ENCODE measurements around the gene STRN.
A peak's percentile ranks its signal among the peaks of the same experiment; 100 is the strongest.
"Not testable (repeated sequence)": the region's sequence is repeated elsewhere in the genome, so short reads cannot be mapped to it uniquely, and the experiment has no call there.

Gene STRN

DNA sequence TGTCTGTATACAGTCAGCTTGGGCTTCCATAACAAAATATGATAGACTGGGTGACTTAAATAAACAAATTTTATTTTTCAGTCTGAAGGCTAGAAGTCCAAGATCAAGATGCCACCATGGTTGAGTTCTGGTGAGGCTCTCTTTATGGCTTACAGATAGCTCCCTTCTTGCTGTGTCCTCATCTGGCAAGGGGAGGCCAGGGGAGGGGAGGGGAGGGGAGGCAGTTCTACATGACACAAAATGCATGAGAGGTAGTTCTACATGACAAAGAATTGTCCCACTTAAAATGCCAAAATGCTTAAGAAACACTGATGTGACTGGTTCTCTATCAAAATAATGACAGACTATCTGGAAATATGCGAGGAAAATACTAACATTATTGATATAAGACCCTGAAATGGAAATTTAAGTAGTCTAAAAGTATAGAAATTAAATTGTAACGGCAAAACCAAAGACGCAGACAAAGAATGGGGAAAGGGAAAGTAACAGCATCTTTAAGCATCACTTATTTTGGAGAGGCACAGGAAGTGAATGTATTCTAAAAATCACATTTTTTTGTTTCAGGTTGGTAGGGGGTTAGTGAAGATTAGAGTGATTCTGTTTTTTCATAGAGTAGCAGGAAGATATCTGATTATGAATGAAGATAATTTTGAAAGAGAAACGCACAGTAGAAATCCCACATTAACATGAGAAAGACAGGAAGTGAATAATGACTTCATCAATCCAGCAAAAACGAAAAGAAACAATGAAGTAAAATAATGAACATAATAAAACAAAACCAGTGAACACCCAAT lies 131.4 kb downstream of the STRN start:
- no peak for DNase-seq (ENCODE audit: low spot score)

DNA sequence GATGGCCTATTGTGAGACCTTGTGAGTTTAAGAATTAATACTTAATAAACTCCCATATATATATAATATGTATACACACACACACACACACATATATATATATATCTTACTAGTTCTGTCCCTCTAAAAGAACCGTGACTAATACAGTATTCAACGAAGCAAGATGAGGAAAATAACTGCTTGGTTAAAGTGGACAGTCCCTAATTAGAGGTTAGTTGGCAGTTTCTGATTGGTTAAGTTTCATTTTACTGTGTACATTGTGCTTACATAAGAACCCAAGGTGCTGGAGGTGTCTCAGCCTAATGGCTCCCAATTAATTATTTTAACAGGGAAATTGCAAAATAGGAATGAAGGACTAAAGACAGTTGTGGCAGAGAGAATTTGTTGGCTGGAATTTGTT lies 132.1 kb downstream of the STRN start:
- DNase-seq (ENCODE audit: low spot score) = no peak

DNA sequence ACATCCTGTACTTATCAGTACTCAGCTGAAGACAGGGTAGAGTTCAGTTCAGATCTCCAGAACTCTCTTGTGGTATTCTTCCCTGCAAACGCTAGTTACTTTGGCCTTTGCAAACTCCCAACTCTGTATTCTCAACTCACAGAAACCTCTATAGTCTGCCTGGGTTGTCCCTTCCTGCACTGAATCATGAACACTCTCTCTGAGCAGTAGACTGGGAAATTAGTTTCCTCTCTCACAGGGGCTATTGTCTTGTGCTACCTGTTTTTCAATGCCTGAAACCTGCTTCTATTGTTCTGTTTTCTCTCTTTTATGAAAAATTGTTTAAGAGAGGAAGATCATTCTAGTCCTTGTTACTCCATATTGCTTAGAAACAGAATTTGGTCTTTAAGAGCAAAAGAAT lies 135.2 kb downstream of the STRN start:
- no peak for DNase-seq (ENCODE audit: low spot score)

DNA sequence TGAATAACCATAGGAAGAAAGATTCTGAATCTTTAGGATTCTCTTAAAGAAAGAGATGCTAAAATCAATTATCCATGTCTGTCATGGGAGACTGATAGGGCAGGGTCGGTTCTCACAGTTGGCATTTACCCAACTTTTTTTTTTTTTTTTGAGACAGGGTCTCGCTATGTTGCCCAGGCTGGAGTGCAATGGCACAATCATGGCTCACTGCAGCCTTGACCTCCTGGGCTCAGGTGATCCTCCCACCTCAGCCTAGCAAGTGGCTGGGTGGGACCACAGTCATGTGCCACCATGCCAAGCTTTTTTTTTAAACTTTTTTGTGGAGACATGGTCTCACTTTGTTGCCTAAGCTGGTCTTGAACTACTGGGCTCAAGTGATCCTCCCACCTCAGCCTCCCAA lies 141.7 kb downstream of the STRN start:
- DNase-seq (ENCODE audit: low spot score) = not testable (repeated sequence)

DNA sequence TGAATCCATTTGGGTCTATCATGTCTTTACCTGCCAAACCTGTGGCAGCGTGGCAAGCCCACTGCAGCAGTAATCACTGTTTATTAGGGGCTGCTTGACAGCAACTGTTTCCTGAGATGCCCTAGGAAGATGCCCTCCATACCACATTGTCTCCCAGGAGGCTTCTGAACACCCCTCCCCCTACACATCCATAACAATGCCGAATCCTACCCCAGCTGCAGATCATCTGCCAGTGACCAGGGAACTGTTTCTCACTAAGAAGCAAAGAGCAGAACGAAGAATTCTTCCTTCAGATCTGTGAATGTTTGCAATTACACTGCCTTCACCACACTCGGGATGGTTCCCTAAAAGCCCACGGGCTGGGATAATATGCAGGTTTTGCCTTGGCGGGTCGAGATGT lies 142.1 kb downstream of the STRN start:
- DNase-seq (ENCODE audit: low spot score) = no peak

DNA sequence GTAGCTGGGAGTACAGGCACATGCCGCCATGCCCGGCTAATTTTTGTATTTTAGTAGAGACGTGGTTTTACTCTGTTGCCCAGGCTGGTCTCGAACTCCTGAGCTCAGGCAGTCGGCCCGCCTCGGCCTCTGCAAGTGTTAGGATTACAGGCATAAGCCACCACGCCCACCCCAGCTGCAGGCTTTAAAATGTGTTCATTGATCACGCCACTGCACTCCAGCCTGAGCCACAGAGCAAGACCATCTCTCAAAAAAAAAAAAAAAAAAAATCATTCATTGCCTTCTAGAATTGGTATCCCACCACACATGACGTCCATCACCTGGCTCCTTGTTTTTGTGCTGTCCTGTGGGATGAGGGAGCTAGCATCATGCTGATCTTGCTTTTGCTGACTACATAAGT lies 142.5 kb downstream of the STRN start:
- DNase-seq (ENCODE audit: low spot score) = no peak

DNA sequence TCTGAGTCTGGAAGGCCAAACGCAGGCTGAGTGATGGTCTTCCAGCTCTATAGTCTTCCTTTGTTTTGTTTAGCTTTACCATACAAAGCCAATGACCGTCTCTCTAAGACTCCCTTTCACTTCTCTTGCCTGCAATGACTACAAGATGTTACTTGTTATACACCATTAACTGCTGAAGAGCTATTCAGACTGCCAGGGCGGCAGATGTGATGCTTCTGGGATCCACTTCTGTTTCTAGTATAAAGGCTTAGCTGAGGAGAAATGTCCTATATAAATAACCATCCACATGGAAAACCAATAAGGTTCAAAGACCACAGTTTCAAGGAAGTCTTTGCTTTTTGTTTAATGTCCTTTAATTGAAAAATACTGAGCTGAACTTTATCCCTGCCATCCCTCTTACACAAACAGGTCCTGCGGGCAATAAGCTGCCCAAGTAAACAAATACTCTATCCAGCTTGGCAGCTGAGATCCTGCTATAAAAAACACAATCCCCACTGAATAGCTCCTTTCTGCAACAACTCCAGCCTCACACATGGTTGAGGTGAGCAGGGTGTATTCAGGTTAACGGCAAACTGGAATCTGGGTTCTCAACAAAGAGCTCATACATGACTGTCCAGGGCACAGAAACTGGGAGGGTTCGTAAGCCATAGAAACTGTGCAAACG lies 145.3 kb downstream of the STRN start:
- DNase-seq (ENCODE audit: low spot score) = no peak

DNA sequence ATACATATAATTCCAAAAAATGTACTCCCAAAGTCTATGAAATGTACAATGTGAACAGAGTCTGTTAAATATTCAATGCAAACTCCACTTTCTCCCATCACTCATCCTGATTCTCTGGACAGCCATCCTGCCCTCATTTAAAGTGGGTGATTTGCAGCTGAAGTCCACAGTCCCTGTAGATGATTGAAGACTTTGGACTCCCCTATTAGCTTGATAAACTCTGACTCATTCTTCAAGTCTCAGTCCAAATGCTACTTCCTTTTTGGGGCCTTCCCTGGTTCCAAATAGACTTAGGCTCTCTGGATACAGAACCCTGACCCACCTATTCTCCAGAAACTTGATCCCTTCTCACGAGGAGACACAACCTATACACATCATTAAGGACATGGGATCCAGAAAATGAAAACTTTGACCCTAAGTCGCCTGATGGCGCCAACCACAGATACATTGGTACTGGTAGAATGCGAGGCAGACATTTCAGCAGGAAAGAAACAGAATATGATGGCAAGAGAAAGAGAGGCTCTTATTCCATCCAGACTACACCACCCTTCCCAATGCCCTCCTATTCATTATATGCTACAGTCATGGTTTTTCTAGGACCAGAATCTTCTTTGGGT lies 147.1 kb downstream of the STRN start:
- DNase-seq (ENCODE audit: low spot score) = no peak

DNA sequence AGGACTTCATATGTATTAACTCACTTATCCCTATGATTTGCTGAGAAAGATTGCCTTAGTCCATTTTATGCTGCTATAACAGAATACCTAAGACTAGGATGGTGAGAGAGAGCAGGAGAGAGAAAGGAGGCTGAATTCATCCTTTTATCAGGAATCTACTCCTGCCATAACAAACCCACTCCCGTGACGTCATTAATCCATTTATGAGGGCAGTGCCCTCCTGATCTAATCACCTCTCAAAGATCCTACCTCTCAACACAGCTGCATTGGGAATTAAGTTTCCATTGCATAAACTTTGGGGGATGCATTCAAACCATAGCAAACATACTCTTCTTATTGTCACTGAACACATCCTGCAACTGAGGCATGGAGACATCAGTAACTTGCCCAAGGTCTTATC lies 147.8 kb downstream of the STRN start:
- DNase-seq (ENCODE audit: low spot score) = no peak

DNA sequence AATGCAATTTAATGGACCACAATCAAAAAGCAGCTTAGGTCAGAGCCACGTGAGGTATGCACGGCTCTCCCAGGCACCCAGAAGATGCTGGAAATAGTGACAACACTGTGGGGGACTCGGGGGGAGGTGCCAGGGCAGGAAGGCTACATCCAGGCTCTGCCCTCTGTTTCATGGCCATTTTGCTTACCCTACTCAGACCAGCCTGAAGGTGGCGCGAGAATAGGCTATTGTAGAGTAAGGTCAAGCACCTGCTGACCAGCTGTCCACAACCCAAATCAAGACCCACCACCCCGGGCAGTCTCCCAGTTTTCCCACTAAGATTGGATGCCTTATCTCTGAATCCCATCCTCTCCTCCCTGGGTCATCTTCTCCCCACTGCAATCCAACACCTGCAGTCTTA lies 154.1 kb downstream of the STRN start:
- peak; percentile 18 for DNase-seq (ENCODE audit: low spot score)

DNA sequence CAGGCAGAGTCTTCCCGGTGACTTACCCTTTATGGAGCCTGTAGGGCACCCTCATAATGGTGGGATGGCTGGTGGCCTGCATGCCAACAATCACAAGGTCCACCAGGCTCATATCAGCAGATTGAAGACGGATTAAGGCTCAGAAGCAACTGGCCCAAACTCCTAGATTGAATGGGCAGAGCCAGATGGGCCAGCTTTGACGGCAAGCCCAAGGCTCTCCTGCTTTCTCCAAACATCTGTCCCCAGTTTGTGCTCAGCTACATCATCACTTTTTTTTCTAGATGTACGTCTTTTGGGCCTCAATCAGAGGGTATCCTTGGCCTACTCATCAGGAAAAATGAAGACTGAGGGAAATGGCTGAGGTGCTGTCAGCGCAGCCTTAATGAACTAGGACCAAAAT lies 155.3 kb downstream of the STRN start:
- no peak for DNase-seq (ENCODE audit: low spot score)

DNA sequence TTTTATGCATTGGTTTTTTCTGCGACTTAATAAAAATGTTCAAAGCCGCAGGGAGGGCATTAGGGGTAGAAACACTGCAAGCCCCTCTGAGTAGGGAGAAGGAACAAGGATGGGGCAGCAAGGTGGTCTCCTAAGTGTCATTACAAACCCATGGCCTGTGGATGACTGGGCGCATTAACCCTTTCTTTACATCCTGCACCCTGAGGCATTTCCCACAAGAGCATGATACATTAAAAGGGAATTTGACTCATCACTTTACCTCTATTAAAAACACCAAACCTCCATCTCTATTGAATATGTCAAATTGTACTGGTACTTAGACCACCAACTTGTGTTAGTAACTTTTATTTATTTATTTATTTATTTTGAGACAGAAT lies 157.3 kb downstream of the STRN start:
- DNase-seq (ENCODE audit: low spot score) = no peak

DNA sequence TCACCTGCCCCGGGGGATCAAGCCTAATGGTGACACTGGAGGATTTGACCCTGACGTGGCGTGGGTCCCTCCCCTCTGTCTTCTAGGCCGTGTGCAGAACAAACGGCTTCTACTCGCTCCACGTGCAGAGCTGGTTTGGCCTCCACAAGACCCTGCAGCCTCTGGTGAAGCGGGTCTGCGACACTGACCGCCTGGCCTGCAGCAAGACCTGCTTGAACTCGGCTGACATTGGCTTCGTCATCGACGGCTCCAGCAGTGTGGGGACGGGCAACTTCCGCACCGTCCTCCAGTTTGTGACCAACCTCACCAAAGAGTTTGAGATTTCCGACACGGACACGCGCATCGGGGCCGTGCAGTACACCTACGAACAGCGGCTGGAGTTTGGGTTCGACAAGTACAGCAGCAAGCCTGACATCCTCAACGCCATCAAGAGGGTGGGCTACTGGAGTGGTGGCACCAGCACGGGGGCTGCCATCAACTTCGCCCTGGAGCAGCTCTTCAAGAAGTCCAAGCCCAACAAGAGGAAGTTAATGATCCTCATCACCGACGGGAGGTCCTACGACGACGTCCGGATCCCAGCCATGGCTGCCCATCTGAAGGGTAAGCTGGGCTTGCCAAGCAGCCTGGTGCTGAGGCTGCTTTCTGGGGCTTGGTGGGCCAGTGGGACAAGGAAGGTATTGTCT lies 157.8 kb downstream of the STRN start:
- DNase-seq (ENCODE audit: low spot score) = no peak

DNA sequence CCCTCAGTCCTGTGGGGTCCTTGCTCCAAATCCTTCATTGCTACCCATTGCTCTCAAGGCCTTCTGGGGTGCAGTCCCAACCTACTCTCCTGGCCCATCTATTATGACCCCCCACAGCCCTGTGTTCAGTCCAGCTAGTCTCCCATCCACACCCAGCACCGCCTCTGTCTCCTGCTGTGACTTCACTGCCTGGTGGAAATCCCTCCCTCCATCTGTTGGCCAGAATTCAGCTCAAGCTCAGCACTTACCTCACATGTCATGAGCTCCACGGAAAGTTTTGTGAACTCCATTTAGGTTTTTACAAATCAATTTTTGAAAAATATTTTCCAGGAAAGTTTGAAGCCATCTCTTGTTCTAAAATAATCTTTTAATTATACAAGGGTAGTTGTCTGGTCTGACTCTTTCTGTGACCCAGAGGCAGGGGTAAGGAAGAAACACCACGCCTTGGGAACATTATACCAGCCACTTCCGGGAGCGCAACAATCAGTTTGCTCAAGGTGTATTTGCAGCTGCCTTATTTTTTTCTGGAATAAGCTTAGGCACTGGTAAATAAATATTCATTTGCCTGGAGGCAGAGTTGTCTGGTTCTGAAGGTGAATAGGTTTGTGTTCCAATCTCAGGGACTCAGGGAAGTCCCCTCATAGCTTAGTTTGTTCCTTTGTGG lies 159.0 kb downstream of the STRN start:
- no peak for DNase-seq (ENCODE audit: low spot score)

DNA sequence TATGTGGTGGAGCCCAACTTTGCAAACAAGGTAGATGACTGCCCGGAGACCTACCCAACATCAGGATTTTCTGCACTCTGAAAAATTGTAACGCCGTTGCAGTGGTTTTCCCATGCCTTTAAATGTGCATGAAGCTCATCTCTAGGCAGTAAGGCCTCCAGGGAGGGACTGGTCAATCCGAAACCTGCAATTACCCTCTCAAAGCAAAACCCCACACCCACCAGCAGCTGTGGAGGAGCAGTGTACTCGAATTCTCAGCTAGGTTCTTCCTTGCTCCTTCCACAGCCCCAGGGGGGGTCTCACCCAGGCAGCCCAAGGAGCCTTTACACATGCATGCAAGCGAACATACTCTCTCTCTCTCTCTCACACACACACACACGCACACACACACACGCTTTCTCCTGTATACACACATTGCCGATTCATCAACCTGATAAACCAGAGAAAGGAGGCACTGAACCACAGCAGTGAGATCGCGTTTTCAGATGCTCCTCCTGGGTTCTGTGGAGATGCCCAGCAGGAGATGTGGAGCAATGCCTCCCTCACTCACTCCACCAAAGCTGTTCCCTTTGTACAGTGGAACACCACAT lies 160.6 kb downstream of the STRN start:
- no peak for DNase-seq (ENCODE audit: low spot score)

DNA sequence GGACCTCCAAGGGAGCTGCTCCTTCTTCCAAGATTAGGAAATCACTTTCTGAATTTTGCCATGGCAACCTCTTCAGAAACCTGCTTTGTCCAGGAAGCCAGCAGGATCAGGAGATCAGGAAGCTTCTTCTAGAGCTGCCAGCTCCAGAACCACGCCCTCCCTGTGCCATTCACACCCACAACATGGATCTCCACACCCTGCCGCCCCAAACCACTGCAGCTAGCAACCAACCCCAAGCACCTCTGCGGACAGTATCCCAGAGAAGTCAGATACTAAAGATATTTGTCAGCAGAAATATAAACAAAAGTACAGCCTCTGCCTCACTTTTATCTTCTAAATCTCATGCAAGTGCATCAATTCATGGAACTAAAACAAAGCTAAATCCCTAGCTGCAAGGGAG lies 163.4 kb downstream of the STRN start:
- DNase-seq (ENCODE audit: low spot score) = no peak

DNA sequence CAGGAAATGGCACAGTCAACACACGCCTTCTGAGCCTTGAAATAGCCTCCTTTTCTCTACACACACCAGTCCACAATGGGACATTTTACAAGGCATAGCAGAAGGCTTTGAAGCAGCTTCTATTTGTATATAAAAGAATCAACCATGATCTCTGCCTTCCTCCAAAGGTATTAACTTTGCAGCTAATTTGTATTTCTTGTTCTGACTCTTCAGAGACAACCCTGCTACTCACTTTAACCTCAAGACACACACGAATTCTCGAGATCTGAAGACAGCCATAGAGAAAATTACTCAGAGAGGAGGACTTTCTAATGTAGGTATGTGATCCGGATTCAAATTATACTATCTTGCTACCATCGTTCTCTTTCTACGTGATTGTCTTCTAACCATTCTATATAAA lies 165.2 kb downstream of the STRN start:
- no peak for DNase-seq (ENCODE audit: low spot score)

DNA sequence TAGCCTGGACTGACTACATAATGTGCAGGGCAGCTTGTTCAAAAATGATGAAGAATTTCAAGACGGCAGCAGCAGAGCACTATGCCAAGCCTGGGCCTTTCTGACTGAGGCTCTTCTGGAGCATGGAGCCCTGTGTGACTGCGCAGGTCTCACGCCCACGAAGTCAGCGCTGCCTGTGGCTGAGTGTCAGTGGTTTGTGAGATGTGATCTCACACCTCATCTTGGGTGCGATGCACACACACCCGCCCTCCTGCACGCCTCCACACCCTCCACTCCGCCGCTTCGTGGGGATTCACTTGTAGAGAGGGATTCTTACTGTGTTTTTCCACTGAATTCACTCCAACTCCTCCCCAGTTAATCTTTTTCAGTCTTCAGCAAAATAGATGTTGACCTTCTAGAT lies 166.0 kb downstream of the STRN start:
- DNase-seq (ENCODE audit: low spot score) = no peak

DNA sequence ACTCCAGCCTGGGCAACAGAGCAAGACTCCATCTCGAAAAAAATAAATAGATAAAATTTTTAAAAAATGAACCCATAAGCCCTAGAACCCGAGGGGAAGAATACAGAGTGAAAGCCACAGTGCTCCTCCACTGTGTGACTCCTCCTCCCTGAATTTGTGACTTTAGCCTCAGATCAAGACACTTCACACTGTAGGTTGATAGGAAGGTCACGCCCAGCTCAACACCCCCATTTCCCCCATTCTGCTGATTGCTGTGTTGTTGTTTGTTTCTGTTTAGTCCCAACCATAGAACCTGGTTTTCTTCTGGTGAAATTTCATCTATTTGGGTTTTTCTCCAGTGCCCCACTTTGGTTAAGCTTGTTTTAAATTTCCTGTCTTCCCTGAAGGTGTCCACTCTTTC lies 167.6 kb downstream of the STRN start:
- no peak for DNase-seq (ENCODE audit: low spot score)

DNA sequence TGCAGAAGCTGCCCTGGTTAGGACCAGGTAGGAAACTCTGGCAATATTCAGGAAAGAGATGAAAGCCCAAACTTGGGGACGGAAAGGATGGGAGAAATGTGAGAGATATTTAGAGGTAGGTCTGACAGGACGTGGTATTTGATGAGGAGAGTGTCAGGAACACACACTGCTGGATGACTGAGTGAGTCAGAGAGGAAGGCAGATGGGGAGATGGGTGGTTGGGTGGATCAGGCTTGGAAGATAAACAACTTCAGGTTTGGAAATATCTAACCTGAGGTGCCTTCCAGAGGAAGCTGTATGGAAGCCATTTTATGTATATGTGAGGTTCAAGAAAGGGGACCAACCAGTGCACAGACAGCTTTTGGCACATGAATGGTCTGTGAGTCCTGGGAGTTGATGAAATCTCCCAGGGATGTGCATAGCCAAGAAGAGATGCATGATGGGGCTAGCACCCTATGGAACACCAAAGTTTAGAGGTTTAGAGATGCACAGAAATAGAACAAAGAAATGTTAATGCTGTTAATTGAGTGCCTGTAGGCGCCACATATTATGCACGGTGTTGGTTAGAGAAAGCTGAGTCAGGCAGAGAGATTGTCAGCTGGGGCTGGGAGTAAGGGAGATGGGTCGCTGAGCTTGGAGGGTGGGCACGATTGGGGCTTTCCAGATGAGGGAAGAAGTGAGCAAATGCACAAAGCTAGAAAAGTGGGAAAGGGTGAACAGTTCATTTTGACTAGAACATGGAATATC lies 168.8 kb downstream of the STRN start:
- no peak for DNase-seq (ENCODE audit: low spot score)
